Neural cell (in vitro differentiated cells): ENCODE measurements around the gene TPRKB. TPM values are rescaled to one million over a fixed set of nuclear protein-coding genes. Genes with fewer than 3 reads are reported as not detected.
"Not testable (repeated sequence)": the region's sequence is repeated elsewhere in the genome, so short reads cannot be mapped to it uniquely, and the experiment has no call there.

Source experiments
- H2AFZ ChIP-seq: fragments of 200-600, 300-800 bp; sonication (generic), shearing (Covaris generic); 2 replicates; pipeline ENCODE4 v1.6.0; 2014; ENCODE audit warnings: low read depth, mild to moderate bottlenecking, antibody characterized with exemption, low read length, moderate library complexity
- H3F3A ChIP-seq: fragments of 200-600 bp; shearing (Covaris generic); 2 replicates; pipeline ENCODE4 v1.6.1; 2016; ENCODE audit warnings: mild to moderate bottlenecking, moderate library complexity, mixed read lengths, antibody characterized with exemption, low read length; ENCODE audit not compliant: insufficient read depth, poor library complexity, severe bottlenecking
- H3K27ac ChIP-seq: fragments of 200-600, 300-800 bp; sonication (generic), shearing (Covaris generic); 2 replicates; pipeline ENCODE4 v1.5.1; 2014; ENCODE audit warnings: mild to moderate bottlenecking, low read length, moderate library complexity
- H3K27me3 ChIP-seq: fragments of 300-800, 200-600 bp; sonication (generic), shearing (Covaris generic); 2 replicates; pipeline ENCODE4 v1.6.0; 2014; ENCODE audit warnings: mild to moderate bottlenecking, low read depth, low read length, moderate library complexity; ENCODE audit not compliant: insufficient read depth
- H3K36me3 ChIP-seq: fragments of 300-800, 200-600 bp; sonication (generic), shearing (Covaris generic); 2 replicates; pipeline ENCODE4 v1.5.1; 2014; ENCODE audit warnings: mild to moderate bottlenecking, antibody characterized with exemption, low read length, moderate library complexity; ENCODE audit not compliant: insufficient read depth
- H3K4me2 ChIP-seq: fragments of 300-800, 200-600 bp; sonication (generic), shearing (Covaris generic); 2 replicates; pipeline ENCODE4 v1.6.0; 2014; ENCODE audit warnings: mild to moderate bottlenecking, low read length
- H3K4me3 ChIP-seq: fragments of 300-800, 200-600 bp; sonication (generic), shearing (Covaris generic); 2 replicates; pipeline ENCODE4 v1.5.1; 2014; ENCODE audit warnings: mild to moderate bottlenecking, low read length, moderate library complexity
- H3K79me2 ChIP-seq: fragments of 200-600 bp; shearing (Covaris generic); replicated peaks from 2 replicates; pipeline ENCODE4 v1.6.0; 2014; ENCODE audit warnings: mild to moderate bottlenecking, low read length, moderate library complexity; ENCODE audit not compliant: insufficient read depth
- H3K9ac ChIP-seq: fragments of 300-800, 200-600 bp; sonication (generic), shearing (Covaris generic); 2 replicates; pipeline ENCODE4 v1.6.1; 2016; ENCODE audit warnings: mild to moderate bottlenecking, low read length, mixed read lengths
- H3K9me2 ChIP-seq: fragments of 200-600 bp; shearing (Covaris generic); 2 replicates; pipeline ENCODE4 v1.6.1; 2016; ENCODE audit warnings: mild to moderate bottlenecking, low read length, mixed read lengths; ENCODE audit not compliant: insufficient read depth
- H3K9me3 ChIP-seq: fragments of 200-600, 300-800 bp; sonication (generic), shearing (Covaris generic); 2 replicates; pipeline ENCODE4 v1.6.1; 2016; ENCODE audit warnings: mild to moderate bottlenecking, mixed run types, low read length, moderate library complexity, mixed read lengths
- H4K20me1 ChIP-seq: fragments of 200-600 bp; shearing (Covaris generic); 2 replicates; pipeline ENCODE4 v1.6.1; 2016; ENCODE audit warnings: mild to moderate bottlenecking, mixed run types; ENCODE audit not compliant: insufficient read depth
- EP300 ChIP-seq: fragments of 450-650 bp; conservative IDR thresholded peaks from 2 replicates; pipeline ENCODE4 v1.6.1; 2014; ENCODE audit warnings: antibody characterized with exemption, mild to moderate bottlenecking, moderate library complexity; ENCODE audit not compliant: poor library complexity, severe bottlenecking
- EZH2 ChIP-seq: fragments of 200-600, 300-800 bp; shearing (Covaris generic), sonication (generic); IDR thresholded peaks from 2 replicates; pipeline ENCODE4 v1.6.1; 2014; ENCODE audit warnings: antibody characterized with exemption, low read length, borderline replicate concordance, mild to moderate bottlenecking; ENCODE audit not compliant: insufficient read depth, poor library complexity, severe bottlenecking
- MXI1 ChIP-seq: fragments of 450-650 bp; conservative IDR thresholded peaks from 2 replicates; pipeline ENCODE4 v1.6.1; 2014; ENCODE audit warnings: antibody characterized with exemption, mild to moderate bottlenecking; ENCODE audit not compliant: poor library complexity, severe bottlenecking
- POLR2AphosphoS5 ChIP-seq: IDR thresholded peaks from 2 replicates; pipeline ENCODE4 v1.6.1; 2012
- RAD21 ChIP-seq: fragments of 450-650 bp; conservative IDR thresholded peaks from 2 replicates; pipeline ENCODE4 v1.6.1; 2014; ENCODE audit warnings: antibody characterized with exemption, mild to moderate bottlenecking, moderate library complexity
- REST ChIP-seq: IDR thresholded peaks from 2 replicates; pipeline ENCODE4 v1.6.1; 2012; ENCODE audit warnings: borderline replicate concordance
- SMC3 ChIP-seq: fragments of 450-650 bp; conservative IDR thresholded peaks from 2 replicates; pipeline ENCODE4 v1.6.1; 2014; ENCODE audit warnings: antibody characterized with exemption, mild to moderate bottlenecking, moderate library complexity; ENCODE audit not compliant: poor library complexity
- TAF1 ChIP-seq: IDR thresholded peaks from 2 replicates; pipeline ENCODE4 v1.6.1; 2012; ENCODE audit warnings: low read depth
- polyA minus RNA-seq: library from RNA; depleted of rRNA, polyadenylated mRNA; stranded (reverse); fragments of >200 nt; gene quantifications from 2 replicates; pipeline ENCODE4 v1.2.3, GENCODE V29; 2014
- polyA plus RNA-seq: library from polyadenylated mRNA; depleted of rRNA; stranded (reverse); fragments of >200 nt; gene quantifications from 2 replicates; pipeline ENCODE4 v1.2.3, GENCODE V29; 2014
- TF ChIP-seq, protein P1 (sequence below): fragments of 450-650 bp; IDR thresholded peaks from 2 replicates; pipeline ENCODE4 v1.5.1; 2014; ENCODE audit warnings: antibody characterized with exemption, mild to moderate bottlenecking, moderate library complexity; ENCODE audit not compliant: poor library complexity, severe bottlenecking

Gene TPRKB
- polyA plus RNA-seq (152 and 162 TPM in 2 replicates), polyA minus RNA-seq (40.9 and 47.9 TPM in 2 replicates)

DNA sequence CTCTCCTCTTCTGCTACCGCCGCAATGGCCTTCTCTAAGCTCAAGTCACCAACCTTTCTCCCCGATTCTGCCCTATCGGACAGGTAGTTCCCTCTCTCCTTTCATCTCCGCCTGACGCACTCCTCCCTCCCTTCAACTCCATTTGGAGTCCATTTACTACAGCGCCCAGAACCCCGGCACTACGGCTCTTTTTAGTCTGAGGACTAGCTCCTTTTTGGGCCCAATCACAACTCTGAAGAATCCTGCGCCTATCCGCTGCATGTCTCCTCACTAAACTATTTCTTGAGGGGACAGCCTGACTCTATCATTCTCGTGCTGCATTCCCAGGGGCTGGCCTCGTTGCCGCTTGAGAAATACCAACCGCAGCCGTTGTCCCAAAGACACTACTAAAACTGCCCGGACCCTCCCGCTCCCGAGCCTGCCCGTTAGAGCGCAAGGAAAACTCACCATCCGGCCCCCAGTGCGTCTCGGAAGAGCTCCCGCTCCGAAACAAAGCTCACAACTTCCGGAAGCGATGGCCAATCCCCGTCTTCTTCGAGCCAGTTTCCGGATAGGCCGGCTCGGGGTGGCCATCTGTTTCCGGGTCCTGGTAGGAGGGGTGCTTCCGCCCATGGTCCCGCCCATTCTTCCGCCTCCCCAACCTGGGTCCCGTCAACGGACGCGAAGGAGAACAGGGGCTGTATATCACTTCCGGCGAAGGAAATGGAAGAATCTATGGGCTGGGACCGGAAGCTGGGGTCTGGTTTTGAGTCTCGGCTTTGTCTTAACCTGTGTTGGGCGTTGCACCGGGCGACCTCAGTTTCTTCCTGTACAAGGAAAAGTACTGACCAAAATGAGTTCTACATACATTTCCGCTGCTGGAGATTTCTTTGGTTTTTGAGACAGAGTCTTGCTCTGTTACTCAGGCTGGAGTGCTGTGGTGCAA, at the start of gene TPRKB:
TSS of gene TPRKB (minus strand) at position 491 of the 925 bp plus-strand sequence. CDS start 2,776 bp downstream, outside the sequence.
- Histone ChIP-seq H3K9ac (peak within 1 kb of the TSS; percentile 69), H3K36me3 (no peaks in the 10 kb centered on the region), H3F3A (no peaks in the 10 kb centered on the region), H3K4me3 (peak within 1 kb of the TSS; percentile 82), H4K20me1 (no peaks in the 10 kb centered on the region), H3K27ac (peak within 1 kb of the TSS; percentile 77), H3K79me2 (peaks cover 15% of the 10 kb centered on the region), H3K27me3 (no peaks in the 10 kb centered on the region), H2AFZ (peak within 1 kb of the TSS; percentile 92), H3K4me2 (peak within 1 kb of the TSS; percentile 63), H3K9me3 (no peaks in the 10 kb centered on the region), H3K9me2 (no peaks in the 10 kb centered on the region)
- TF ChIP-seq TAF1, result no peak
- TF ChIP-seq EP300, result peak; percentile 30
- peak; percentile 94 for TF ChIP-seq MXI1
- TF ChIP-seq POLR2AphosphoS5, result peak; percentile 77
- TF ChIP-seq SMC3, result peak; percentile 35
- no peak for TF ChIP-seq EZH2
- TF ChIP-seq RAD21, result no peak
- TF ChIP-seq REST, result peak; percentile 20
- TF ChIP-seq, protein P1, sequence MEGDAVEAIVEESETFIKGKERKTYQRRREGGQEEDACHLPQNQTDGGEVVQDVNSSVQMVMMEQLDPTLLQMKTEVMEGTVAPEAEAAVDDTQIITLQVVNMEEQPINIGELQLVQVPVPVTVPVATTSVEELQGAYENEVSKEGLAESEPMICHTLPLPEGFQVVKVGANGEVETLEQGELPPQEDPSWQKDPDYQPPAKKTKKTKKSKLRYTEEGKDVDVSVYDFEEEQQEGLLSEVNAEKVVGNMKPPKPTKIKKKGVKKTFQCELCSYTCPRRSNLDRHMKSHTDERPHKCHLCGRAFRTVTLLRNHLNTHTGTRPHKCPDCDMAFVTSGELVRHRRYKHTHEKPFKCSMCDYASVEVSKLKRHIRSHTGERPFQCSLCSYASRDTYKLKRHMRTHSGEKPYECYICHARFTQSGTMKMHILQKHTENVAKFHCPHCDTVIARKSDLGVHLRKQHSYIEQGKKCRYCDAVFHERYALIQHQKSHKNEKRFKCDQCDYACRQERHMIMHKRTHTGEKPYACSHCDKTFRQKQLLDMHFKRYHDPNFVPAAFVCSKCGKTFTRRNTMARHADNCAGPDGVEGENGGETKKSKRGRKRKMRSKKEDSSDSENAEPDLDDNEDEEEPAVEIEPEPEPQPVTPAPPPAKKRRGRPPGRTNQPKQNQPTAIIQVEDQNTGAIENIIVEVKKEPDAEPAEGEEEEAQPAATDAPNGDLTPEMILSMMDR, result no peak

- not testable (repeated sequence) for H2AFZ ChIP-seq, H3K27me3 ChIP-seq, H3K9me2 ChIP-seq, H3K4me3 ChIP-seq, H3F3A ChIP-seq, H3K36me3 ChIP-seq, H3K9me3 ChIP-seq, H3K9ac ChIP-seq, H4K20me1 ChIP-seq, H3K4me2 ChIP-seq, H3K27ac ChIP-seq
- H3K79me2 ChIP-seq, result peaks cover 10% of the 10 kb centered on the region
These were observed 46.7 kb upstream of the TPRKB start, which contains the start of gene C2orf78 for GRCh38 chr2:73783883-73784282. Gene C2orf78, plus strand, starts transcription at chr2:73784183. Its CDS starts 127 bp downstream, at chr2:73784310.

- H4K20me1 ChIP-seq, H3K9me2 ChIP-seq, H3K36me3 ChIP-seq, H3K4me3 ChIP-seq, H3K27me3 ChIP-seq, H3K9ac ChIP-seq, H3K4me2 ChIP-seq, H3K27ac ChIP-seq, H3K9me3 ChIP-seq, H3F3A ChIP-seq, H2AFZ ChIP-seq: not testable (repeated sequence)
- H3K79me2 ChIP-seq, result peaks cover 15% of the 10 kb centered on the region
These were observed 46.3 kb upstream of the TPRKB start for GRCh38 chr2:73783402-73783801.
